ENCODE data around the gene ABTB2. TPM values are rescaled to one million over a fixed set of nuclear protein-coding genes. Genes with fewer than 3 reads are reported as not detected.

Gene ABTB2
- total RNA-seq, 1 donor from 2014 or later = 6.1 TPM

DNA sequence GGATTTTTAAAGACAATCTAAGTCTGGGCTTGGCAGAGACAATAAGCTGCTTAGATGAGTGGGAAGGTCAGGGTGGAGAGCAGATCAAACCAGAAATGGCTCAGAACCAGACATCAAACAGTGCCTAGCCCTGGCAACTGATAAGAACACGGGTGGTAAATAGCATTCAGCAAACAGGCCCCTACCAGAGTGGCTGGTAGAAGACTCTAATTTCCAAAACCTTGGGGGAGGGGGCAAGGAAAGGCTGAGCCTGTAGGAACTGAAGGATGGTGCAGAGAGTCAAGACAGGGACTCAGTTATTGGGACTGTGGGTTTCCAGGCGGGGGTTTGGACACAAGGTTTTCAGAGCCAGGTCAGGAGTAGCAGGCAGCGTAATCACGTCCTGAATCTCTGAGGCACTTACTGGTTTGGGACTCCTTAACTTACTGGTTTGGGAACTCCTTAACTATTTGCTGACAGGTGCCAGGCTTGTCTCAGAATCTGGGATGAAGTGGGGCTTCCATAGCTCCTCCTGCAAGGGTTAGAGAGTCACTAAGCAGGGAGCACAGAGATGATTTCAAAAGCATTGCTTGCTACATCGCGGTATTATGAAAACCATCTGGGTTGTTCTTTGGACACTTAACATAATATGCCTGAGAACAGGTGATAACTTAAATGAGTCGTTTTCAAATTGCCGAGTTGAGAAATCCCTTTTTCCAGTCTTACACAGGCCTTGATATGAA is 5.7 kb upstream of the ABTB2 start:
- DNase-seq (ENCODE audit: low spot score) = no peak

DNA sequence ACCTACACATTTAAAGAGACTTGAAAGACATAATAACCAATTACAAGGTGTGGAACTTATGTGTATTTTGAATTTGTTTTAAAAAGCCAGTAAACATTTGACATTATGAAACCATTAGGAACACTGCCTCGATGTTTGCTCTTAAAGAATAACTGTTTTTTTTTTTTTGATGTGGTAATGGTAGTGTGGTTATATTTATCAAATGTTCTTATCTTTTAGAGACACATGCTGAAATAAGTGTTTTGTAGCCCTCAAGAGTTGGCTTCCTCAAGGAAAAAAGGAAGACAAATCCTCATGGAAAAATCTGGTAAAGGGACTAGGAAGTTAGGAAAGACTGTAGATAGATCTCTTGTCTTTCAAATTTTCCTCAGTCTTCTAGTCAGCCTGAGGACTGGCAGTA is 2.2 kb upstream of the ABTB2 start:
- no peak for DNase-seq (ENCODE audit: low spot score)

DNA sequence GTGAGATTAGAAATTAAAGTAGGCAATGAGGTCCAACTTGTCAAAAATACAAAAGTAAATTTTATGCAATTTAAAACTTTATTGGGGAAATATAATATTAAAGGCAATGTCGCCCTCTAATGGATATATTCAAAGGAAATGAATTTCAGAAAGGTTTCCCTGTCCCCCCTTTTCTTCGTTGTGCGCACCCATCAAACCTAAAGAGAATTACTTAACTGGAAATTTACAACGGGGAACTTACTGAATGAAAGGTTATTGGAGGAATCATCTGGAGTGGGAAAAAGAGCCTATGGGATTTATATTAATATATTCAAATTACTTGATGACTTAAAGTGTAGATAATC is 1.7 kb upstream of the ABTB2 start:
- no peak for DNase-seq (ENCODE audit: low spot score)

GRCh38 chr11:34358728-34359547 is 1.1 kb upstream of the ABTB2 start:
- peak; percentile 92 for DNase-seq (ENCODE audit: low spot score)

DNA sequence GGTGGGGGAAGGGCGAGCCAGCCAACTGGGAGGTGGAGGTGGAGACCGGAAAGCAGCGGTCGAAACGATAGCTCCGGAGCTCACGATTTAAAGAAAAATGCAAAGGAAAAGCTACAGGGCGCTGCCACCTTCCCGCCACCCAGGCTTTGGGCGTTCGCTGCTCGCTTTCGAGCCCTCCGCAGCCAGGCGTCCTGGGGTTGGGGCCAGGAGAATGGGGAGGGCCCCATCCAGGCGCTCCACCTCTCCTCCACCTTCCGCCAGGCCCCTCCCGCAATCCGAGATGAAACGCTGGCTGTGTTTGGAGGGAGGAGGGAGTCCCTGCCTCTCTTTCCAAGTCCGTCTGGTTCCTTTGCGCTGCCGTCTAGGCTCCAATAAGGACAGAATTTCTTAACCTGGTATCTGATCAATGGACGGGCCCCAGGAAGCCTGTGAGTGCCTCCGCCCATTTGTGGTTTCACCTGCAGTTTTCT is 483 bp upstream of the ABTB2 start:
- DNase-seq (ENCODE audit: low spot score) = no peak

GRCh38 chr11:34356913-34357700 is 703 bp downstream of the ABTB2 start:
- DNase-seq (ENCODE audit: low spot score) = no peak

DNA sequence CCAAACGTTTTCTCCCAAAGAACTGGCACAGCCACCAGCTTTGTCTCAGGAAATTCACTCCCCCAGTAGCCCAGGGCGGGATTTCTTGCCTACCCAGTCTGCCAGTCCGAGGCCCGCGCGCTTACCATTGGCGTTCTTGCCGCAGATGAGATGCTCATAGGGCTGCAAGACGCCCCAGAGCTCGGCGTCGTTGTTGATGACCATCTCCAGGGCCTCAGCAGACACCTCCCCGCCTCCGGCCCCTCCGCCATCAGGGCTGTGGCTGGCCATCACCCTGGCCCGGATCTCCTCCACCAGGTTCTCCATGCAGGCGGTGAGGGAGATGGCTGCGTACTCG is 1.3 kb downstream of the ABTB2 start:
- DNase-seq (ENCODE audit: low spot score) = no peak

- no peak for DNase-seq (ENCODE audit: low spot score)
Measured at GRCh38 chr11:34356130-34356529, 1.7 kb downstream of the ABTB2 start.

GRCh38 chr11:34355726-34356125 is 2.1 kb downstream of the ABTB2 start:
- no peak for DNase-seq (ENCODE audit: low spot score)

DNA sequence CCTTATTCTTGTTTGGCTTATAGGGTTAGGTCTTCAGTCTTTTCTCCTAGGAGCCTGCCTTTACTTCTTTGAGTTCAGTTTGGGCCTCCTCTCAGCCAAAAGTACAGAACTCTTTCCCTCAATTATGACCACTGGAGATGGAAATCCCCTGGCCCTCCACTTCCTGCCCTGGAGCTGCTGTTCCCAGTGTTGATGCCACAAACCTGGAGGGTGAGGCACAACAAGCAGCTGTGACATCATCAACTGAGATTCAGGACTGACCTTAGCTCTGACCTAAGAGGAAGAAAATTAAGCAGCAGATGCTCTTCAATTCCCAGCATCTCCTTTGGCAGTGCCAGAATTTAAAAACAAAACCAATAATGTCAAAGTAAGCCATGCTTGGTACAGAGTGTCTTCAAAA is 3.0 kb downstream of the ABTB2 start:
- DNase-seq (ENCODE audit: low spot score) = no peak

DNA sequence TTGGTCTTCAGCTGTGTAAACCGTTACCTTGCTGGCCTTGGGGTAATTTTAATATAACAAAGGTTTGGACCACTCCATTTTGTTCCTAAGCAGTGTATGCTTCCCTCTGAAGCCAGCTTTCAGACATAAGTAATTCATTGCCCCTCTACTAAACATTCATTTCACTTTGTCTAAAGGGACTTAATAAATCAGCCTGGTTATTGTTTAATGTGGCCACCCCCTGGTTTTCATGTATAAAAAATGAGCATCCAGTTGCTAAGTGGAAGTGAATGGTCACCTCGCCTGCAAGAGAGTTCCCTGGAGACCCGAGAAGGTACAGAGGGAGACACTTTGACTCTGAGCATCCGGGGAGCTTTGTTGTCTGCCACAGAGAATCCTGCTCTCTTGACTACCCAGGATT is 3.9 kb downstream of the ABTB2 start:
- DNase-seq (ENCODE audit: low spot score) = no peak

DNA sequence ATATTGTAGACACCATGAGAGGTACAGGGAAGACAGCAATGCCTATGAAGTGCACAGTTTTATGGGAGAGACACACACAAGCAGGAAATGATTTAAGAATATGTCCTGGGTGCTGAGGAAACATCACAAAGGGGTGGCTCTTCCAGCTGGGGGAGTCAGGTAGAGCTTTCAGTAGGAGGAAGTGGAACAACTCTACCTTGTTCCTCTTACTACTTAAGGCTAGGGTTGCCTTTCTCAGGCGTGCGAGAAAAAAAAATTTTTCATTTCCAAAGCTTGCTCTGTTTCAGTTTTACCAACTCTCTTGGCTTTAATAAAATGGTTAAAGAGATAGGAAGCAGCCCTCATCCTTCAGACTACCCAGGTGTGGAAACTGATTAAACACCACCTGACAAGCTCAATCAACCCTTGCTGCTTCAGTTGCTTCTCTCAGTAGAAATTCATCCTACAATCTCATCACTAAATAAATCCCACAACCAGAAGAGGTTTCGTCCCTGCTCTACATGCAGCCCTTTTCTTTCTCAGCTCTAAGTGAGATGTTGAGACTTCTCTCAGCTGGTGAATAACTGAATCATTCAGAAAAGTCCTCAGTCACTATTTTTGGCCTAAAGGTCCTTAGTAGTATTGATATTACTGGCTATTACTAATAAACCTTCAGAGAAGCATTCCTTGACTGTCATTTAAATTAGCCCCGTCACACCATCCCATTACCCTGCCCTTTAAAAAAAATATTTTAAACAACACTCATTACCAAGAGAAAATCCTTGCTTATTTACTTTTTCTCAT is 5.9 kb downstream of the ABTB2 start:
- no peak for DNase-seq (ENCODE audit: low spot score)

GRCh38 chr11:34351051-34351450 is 6.8 kb downstream of the ABTB2 start:
- DNase-seq (ENCODE audit: low spot score) = no peak

- no peak for DNase-seq (ENCODE audit: low spot score)
Measured at GRCh38 chr11:34349882-34350281, 7.9 kb downstream of the ABTB2 start.

DNA sequence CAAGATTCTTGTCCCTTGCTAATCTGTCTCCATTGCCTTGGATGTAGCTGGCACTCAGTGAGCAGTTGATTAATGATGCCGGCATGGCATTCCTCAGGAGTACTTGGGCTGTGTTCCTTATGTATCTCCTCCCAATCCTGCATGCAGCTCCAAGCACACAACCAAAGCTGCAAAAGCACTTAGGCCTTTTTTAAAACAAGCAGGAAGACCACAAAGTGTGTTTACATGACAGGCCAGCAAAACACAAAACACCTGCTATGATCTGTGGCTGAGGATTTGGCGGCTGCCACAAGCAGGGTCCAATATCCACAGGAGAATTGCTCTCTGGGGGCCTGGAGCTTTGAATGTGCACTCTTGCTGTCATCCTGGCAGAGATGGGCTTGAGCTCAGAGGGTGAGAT is 8.9 kb downstream of the ABTB2 start:
- no peak for DNase-seq (ENCODE audit: low spot score)

DNA sequence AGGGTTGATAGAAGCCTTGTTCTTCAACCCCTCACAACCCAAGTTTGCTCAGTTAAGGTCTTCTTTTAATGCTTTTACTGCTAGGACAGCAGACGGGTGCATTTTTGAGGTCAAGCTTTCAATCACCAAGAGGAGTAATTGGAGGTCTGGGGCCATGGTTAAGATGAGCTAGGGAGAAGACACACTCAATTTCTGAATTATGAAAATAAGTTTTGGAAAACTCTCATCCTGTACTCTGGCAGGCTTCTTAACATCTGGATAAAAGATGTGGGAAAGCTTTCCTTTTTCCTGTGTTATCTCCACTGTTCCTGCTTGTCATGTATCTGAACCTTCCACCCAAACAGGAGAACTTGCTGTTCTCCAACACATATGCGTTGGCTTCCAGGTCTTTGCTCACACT is 9.7 kb downstream of the ABTB2 start:
- no peak for DNase-seq (ENCODE audit: low spot score)

GRCh38 chr11:34346551-34346950 is 11.3 kb downstream of the ABTB2 start:
- no peak for DNase-seq (ENCODE audit: low spot score)

DNA sequence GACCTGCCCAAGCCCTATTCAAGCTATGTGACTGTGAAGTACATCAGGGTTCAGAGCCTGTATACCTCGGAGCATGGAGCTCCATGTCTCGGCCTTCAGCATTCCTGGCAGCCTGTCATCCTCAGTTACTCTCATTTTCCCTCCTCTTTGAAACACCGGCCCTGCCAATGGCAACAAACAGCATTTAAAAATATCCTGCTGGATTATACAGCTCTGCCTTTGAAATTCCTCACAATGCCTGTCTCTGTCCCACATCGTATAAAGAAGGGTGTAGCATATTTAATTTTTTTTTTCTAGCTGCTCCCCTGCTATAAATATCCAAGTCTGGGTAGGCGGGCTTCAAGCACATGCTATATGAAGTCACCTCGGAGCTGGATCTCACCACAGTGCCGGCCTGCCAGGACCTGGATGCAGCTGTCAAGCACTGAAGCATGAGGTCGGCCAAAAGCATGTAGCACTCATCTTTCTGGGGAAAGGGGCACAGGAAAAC is 11.8 kb downstream of the ABTB2 start:
- DNase-seq (ENCODE audit: low spot score) = no peak

- DNase-seq (ENCODE audit: low spot score) = no peak
Measured at GRCh38 chr11:34345540-34345876, 12.3 kb downstream of the ABTB2 start.

GRCh38 chr11:34344768-34345539 is 12.9 kb downstream of the ABTB2 start:
- DNase-seq (ENCODE audit: low spot score) = no peak

DNA sequence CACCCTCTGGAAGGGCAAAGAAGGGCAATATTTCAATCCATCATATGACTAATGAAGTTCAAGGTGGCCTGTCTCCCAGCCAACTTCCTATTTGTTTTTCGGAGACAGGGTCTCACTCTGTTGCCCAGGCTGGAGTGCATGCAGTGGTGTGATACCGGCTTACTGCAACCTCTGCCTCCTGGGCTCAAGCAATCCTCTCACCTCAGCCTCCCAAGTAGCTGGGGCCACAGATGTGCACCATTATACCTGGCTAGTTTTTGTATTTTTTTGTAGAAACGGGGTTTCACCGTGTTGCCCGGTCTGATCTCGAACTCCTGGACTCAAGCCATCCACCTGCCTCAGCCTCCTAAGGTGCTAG is 13.4 kb downstream of the ABTB2 start:
- DNase-seq (ENCODE audit: low spot score) = no peak

All from mesenteric fat pad (tissue), 1 donor.